Measurements from ENCODE around the gene HJV.

- TF ChIP-seq, protein P1, sequence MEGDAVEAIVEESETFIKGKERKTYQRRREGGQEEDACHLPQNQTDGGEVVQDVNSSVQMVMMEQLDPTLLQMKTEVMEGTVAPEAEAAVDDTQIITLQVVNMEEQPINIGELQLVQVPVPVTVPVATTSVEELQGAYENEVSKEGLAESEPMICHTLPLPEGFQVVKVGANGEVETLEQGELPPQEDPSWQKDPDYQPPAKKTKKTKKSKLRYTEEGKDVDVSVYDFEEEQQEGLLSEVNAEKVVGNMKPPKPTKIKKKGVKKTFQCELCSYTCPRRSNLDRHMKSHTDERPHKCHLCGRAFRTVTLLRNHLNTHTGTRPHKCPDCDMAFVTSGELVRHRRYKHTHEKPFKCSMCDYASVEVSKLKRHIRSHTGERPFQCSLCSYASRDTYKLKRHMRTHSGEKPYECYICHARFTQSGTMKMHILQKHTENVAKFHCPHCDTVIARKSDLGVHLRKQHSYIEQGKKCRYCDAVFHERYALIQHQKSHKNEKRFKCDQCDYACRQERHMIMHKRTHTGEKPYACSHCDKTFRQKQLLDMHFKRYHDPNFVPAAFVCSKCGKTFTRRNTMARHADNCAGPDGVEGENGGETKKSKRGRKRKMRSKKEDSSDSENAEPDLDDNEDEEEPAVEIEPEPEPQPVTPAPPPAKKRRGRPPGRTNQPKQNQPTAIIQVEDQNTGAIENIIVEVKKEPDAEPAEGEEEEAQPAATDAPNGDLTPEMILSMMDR (IDR thresholded peaks at IDR 0.05) = peak in 2 of 7 experiments; percentile 5 to 8
- peak in 2 of 3 donors; percentile 44 to 53 for TF ChIP-seq POLR2A (IDR thresholded peaks at IDR 0.05)
Observed at GRCh38 chr1:145978854-145979745, 42.4 kb downstream of the HJV start.
